HG03196 (cell line): ENCODE results near the gene CTDSPL.

ENCODE experiments used
- ATAC-seq: cut with Tn5 transposase; IDR thresholded peaks from one replicate; pipeline ENCODE4 v1.9.1; 2021; ENCODE audit not compliant: unreplicated experiment

Gene CTDSPL

DNA sequence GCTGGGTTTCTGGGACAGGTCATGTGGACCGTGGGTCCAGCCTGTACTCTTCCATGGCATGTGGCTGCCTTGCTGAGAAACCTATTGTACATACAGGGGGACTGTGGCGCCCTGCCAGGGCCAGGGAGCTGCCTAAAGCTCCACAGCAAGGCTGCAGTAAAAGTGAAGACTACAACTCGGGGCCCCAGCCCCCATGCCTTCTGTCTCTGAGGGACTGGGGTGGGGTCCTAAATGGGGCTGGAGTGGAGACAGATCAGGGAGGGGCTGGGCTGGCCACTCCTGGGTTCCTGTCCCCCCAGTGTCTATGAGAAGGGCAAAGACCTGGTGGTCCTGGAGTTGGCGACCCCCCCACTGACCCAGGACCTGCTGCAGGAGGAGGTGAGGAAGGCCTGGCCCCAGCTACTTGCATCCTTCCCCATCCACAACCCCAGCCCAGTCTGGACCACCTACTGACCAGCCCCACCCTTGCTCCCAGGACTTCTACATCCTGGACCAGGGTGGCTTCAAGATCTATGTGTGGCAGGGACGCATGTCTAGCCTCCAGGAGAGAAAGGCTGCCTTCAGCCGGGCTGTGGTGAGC lies 136.2 kb downstream of the CTDSPL start:
- no peak for ATAC-seq

DNA sequence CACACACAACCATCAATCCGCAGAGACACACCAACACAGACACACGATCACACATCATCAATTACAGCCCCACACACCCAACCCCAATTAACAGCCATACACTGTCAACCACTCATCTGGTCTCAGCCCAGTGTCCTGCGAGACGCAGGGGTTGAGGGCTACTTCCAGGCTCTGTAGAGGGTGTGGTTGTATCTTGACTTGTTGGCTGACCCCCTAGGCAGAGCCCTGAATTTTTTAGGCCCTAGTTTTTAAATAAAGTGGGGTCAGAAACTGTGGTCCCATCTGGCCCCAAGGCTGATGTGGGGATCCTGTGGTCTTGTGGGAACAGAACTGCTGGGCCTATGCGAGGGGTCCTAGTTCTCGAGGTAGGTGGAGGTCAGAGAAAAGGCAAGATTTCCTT lies 138.2 kb downstream of the CTDSPL start:
- ATAC-seq: no peak

- no peak for ATAC-seq
Observed at GRCh38 chr3:38000242-38000916, 138.7 kb downstream of the CTDSPL start.

GRCh38 chr3:38000965-38001455 lies 139.3 kb downstream of the CTDSPL start:
- ATAC-seq: no peak

GRCh38 chr3:38001456-38002081 lies 139.9 kb downstream of the CTDSPL start:
- no peak for ATAC-seq

- ATAC-seq: no peak
Observed at GRCh38 chr3:38002291-38002876, 140.7 kb downstream of the CTDSPL start.

DNA sequence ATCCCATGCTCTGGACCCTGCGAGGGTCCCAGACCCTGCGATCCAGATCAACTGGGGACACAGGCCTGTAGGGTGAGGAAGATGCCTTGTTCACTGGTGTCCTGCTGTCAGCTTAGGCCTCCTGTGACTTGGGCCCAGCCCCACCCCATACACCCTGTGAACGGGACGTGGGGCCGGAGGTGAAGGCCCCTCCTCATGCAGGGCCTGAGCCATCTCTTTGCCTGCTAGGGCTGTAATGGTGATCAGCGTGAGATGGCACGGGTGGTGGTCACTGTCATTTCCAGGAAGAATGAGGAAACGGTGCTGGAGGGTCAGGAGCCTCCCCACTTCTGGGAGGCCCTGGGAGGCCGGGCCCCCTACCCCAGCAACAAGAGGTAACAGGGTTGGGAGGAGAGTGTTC lies 141.3 kb downstream of the CTDSPL start:
- no peak for ATAC-seq

DNA sequence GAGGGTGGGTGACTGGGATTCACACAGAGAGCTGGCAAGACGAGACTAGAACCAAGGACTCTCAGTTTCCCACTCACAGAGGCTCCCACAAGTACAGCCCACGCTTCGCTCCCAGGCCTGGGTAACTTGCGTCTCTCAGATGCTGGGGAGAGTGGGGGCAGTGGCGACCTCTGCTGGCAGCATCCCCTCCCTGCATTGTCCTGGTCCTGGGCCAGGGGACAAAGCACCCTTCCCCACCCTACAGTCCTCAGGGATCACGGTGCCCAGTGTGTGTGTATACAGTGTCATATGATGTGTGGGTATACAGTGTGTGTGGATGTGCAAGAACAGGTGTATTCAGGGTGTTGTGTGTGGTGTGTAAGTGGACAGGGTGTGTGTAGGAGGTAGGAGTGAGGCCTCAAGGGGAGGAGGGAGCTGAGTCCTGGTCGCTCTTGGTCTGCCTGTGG lies 141.7 kb downstream of the CTDSPL start:
- ATAC-seq: no peak

- ATAC-seq: no peak
Observed at GRCh38 chr3:38003817-38004414, 142.2 kb downstream of the CTDSPL start.

DNA sequence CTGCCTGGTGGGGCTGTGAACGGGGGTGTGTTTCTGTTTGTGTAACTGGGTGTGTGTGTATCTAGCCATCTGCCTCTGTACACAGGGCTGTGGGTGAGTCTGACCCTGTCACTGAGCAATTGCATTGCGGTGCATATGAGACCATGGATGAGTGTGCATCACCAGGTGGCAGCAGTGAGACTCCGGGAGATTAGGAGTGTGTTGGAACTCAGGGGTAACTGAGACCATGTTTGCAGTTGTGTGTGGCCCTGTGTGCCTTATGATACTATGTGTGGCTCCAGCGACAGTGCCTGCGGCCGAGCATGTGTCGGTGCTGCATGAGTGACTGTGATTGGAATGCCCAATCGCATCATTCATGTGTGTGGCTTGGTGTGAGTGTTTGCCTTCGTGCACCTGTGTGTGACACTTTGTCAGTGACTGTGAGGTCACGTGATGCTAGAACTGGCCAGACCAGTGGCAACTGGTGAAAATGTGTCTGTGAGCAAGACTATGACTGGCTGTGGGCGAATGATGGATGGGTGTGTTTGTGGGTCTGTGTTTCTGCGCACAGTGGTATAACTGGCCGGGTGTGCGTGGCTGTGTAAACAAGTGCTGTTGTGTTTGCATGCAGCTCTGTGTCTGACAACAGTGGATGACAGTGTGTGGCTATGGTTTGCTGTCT lies 142.9 kb downstream of the CTDSPL start:
- no peak for ATAC-seq

DNA sequence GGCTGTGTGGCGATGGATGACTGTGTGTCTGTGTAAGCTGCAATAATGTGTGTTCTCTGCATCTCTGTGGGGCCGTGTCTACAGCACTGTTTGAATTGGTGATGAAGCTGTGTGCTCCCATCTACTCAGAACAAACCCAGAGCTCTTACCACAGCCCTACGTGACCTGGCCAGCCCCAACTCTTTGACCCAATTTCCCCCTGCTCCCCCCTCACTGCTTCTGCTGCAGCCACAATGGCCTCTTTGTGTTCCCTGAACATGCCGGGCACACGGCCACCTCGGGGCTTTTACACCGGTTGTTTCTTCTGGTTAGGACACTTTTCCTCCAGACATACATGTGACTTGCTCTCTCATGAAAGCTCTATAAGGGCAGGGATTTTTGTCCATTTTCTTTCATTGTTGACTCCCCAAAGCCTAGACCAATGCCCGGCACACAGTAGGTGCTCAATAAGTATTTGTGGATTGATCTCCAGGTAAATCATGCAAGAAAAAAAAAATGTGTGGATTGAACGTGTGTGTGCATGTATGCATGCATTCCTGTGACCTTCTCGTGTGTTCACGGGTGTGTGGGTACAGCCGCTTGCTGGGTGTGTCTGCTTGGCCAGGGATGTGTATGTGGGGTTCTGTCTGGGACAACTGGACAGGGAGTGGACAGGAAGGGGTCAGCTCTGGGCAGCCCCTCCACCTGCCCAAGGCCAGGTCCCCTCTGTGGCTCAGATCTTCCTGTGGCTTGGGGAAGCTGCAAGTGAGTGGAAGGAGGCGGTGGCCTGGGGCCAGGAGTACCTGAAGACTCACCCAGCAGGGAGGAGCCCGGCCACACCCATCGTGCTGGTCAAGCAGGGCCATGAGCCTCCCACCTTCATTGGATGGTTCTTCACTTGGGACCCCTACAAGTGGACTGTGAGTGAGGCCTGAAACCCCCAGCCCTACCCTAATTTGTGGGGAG lies 143.7 kb downstream of the CTDSPL start:
- ATAC-seq: no peak

DNA sequence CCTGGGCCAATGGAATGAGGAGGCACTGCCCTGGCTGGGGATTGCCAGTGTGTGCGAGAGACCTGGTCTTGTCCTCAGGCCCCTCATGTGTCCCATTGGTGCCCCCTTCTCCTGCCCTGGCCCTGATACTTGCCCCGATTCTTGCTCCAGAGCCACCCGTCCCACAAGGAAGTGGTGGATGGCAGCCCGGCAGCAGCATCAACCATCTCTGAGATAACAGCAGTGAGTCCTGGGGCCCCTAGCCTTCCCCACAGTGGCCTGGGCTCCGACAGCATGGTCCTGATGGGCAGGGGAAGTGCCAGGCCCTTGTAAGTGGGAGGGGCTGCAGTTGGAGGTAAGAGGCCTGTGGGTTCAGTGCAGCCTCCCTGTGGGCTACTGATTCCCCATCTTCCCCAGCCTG lies 144.4 kb downstream of the CTDSPL start:
- no peak for ATAC-seq

DNA sequence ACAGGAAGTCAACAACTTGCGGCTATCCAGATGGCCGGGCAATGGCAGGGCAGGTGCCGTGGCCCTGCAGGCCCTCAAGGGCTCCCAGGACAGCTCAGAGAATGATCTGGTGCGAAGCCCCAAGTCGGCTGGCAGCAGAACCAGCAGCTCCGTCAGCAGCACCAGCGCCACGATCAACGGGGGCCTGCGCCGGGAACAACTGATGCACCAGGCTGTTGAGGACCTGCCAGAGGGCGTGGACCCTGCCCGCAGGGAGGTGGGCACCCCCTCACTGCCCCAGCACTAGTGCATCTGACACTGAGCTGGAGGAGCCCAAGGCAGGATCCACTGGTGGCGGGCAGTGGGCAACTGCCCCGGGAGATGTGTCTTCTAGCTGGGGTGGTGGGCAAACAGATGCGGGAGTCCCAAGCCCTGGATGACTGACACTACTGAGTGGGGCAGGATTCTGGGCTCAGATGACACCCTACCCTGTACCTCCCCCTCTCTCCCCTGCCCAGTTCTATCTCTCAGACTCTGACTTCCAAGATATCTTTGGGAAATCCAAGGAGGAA lies 144.8 kb downstream of the CTDSPL start:
- no peak for ATAC-seq

DNA sequence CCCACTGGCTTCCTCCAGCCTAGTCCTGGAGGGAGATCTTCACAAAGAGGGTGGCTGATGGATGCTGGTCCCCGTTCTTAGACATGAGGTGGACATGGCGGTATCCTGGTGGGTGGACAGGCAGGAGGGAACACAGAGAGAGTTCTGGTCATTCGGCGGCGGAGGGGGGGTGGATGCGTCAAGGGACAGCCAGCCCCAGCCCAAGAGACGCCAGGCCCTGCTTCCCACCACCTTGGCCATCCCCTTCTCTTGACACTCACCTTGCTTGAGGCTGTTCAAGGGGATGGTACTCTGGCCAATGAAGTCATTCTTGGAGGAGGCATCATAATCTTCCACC lies 146.0 kb downstream of the CTDSPL start:
- ATAC-seq: no peak

DNA sequence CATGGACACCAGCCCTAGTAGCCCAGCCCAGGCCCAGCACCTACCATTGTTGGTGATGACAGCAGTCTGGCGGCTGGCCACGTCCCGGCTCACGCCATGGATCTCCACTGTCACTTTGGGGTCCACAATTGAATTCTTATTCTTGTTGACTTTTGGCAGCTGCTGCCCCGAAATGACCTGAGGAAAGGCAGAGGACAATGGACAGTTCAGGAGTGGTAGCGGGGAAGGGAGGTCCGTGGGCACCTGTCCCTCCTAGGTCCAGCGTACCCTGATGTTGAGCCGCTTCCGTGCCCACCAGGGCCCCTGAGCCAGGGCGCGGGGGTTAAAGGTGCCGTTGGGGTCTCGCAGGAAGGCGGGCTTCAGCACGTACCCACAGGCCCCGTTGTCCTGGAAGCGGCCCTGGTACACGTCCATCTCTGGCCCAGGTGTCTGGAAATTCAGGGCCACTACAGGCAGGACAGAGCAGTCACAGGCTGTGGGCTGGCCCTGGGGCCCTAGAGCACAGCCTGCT lies 146.6 kb downstream of the CTDSPL start:
- no peak for ATAC-seq

DNA sequence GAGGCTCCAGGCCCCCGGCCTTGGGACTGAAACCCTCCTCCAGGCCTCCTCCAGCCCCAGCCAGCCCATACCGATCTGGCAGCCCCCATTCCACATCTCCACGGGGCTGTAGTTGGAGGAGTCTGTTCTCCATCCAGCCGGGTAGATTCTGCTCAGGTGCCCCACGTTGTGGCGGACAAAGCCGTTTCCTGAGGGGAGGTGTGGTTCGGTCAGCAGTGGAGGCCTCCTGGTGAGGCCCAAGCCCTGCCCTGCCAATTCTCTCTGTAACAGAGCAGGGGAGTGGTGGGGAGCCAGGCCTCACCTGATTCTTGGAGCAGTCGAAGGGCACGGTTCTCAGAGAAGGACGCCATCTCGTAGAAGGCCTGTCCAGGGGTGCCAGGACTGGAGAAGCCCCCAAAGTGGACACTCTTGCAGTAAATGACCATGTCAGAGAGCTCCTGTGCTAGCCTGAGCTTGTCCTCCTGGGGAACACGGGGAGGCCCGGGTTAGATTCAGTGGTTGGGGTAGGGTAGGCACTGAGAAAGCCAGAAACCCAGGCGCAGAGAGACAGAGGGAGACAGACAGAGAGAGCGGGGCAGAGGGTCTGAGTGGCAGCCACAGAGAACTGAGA lies 147.4 kb downstream of the CTDSPL start:
- no peak for ATAC-seq

- no peak for ATAC-seq
Observed at GRCh38 chr3:38009807-38010591, 148.3 kb downstream of the CTDSPL start.

DNA sequence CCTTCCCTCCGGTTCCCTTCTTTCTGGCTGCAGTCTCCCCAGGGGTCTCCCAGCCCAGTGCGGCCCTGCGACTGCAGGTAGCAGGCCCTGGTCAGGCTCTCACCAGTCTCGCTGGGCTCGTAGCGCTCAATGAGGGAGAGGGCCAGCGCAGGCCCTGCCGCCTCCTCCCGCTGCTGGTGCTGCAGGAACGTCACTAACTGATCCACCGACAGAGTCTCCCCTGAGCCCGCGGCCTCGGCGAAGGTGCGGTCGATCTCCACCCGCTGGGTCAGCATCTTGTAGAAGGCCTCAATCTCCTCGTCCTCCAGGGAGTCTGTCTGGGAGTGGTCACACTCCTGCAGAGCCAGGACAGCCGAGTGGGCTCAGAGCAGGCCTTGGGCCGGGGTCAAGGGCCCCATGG lies 149.4 kb downstream of the CTDSPL start:
- ATAC-seq: no peak
